Subcutaneous abdominal adipose tissue (tissue), 5 donors: ENCODE measurements around the gene PCDHGA2.
"Not testable (repeated sequence)": the region's sequence is repeated elsewhere in the genome, so short reads cannot be mapped to it uniquely, and the experiment has no call there.

Experiments used
- H3K27ac ChIP-seq: one replicate; pipeline ENCODE4 v1.7.0; 2013; ENCODE audit warnings: low read depth, mild to moderate bottlenecking, inconsistent platforms, low read length, moderate library complexity
- H3K27me3 ChIP-seq, 5 donors: one replicate each; pipeline ENCODE4 v1.7.0; 2013; ENCODE audit warnings: low read length in 5 of 5, inconsistent platforms in 1 of 5; ENCODE audit not compliant: control insufficient read depth in 5 of 5, insufficient read depth in 4 of 5
- H3K36me3 ChIP-seq, 5 donors: one replicate each; pipeline ENCODE4 v1.7.0; 2013; ENCODE audit warnings: low read length in 5 of 5; ENCODE audit not compliant: control insufficient read depth in 5 of 5, insufficient read depth in 5 of 5
- H3K4me1 ChIP-seq, 5 donors: one replicate each; pipeline ENCODE4 v1.7.0; 2013; ENCODE audit warnings: low read length in 5 of 5, mild to moderate bottlenecking in 3 of 5, moderate library complexity in 1 of 5; ENCODE audit not compliant: control insufficient read depth in 5 of 5, insufficient read depth in 5 of 5
- H3K4me3 ChIP-seq, 5 donors: one replicate each; pipeline ENCODE4 v1.7.0; 2013; ENCODE audit warnings: low read length in 5 of 5, low read depth in 1 of 5
- H3K9ac ChIP-seq, 5 donors: one replicate each; pipeline ENCODE4 v1.7.0; 2013; ENCODE audit warnings: low read length in 5 of 5, mild to moderate bottlenecking in 4 of 5, moderate library complexity in 3 of 5
- H3K9me3 ChIP-seq, 5 donors: one replicate each; pipeline ENCODE4 v1.7.0; 2013; ENCODE audit warnings: low read length in 5 of 5; ENCODE audit not compliant: control insufficient read depth in 5 of 5
- donor health status: healthy.
- donor health status: healthy.
- donor health status: healthy.
- donor health status: healthy.
- donor health status: healthy.

Gene PCDHGA2

GRCh38 chr5:141375444-141376155, 37.0 kb downstream of the PCDHGA2 start:
- H3K4me1 ChIP-seq, H3K36me3 ChIP-seq, H3K9ac ChIP-seq, H3K27ac ChIP-seq: not testable (repeated sequence)
- H3K4me3 ChIP-seq: peak overlapping the region; percentile 29 to 59 (median 49)
- peaks cover 52 to 73% (median 70%) of the 10 kb centered on the region in 5 donors for H3K9me3 ChIP-seq
- peaks cover 0 to 11% (median 9%) of the 10 kb centered on the region in 5 donors for H3K27me3 ChIP-seq

GRCh38 chr5:141382469-141383294, 44.1 kb downstream of the PCDHGA2 start, which contains the start of gene PCDHGA7:
PCDHGA7 (plus strand) TSS chr5:141382742; CDS start chr5:141382900, 158 bp downstream.
- H3K9ac ChIP-seq: no peak within 1 kb of the TSS
- peak within 1 kb of the TSS; percentile 51 to 78 (median 64) for H3K4me3 ChIP-seq
- peaks cover 0 to 11% (median 0%) of the 10 kb centered on the region in 5 donors for H3K27me3 ChIP-seq
- no peaks in the 10 kb centered on the region for H3K36me3 ChIP-seq
- H3K9me3 ChIP-seq: peaks cover 33 to 71% (median 64%) of the 10 kb centered on the region in 5 donors
- peaks cover 0 to 4% (median 0%) of the 10 kb centered on the region in 5 donors for H3K4me1 ChIP-seq
- H3K27ac ChIP-seq: no peak within 1 kb of the TSS

GRCh38 chr5:141383345-141383744, 44.8 kb downstream of the PCDHGA2 start:
- Histone ChIP-seq H3K4me1 (peaks cover 0 to 4% (median 0%) of the 10 kb centered on the region in 5 donors), H3K27me3 (peaks cover 0 to 11% (median 0%) of the 10 kb centered on the region in 5 donors), H3K27ac (no peak overlapping the region), H3K4me3 (peak overlapping the region in 4 of 5 donors; percentile 51 to 65 (median 62)), H3K9me3 (peaks cover 34 to 69% (median 65%) of the 10 kb centered on the region in 5 donors), H3K9ac (no peak overlapping the region), H3K36me3 (no peaks in the 10 kb centered on the region)

GRCh38 chr5:141384471-141385267, 46.1 kb downstream of the PCDHGA2 start:
- no peaks in the 10 kb centered on the region for H3K36me3 ChIP-seq
- peaks cover 0 to 4% (median 0%) of the 10 kb centered on the region in 5 donors for H3K4me1 ChIP-seq
- H3K27ac ChIP-seq: no peak overlapping the region
- no peak overlapping the region for H3K9ac ChIP-seq
- H3K9me3 ChIP-seq: peaks cover 35 to 78% (median 74%) of the 10 kb centered on the region in 5 donors
- H3K4me3 ChIP-seq: peak overlapping the region in 4 of 5 donors; percentile 23 to 64 (median 42)
- peaks cover 0 to 11% (median 0%) of the 10 kb centered on the region in 5 donors for H3K27me3 ChIP-seq

DNA sequence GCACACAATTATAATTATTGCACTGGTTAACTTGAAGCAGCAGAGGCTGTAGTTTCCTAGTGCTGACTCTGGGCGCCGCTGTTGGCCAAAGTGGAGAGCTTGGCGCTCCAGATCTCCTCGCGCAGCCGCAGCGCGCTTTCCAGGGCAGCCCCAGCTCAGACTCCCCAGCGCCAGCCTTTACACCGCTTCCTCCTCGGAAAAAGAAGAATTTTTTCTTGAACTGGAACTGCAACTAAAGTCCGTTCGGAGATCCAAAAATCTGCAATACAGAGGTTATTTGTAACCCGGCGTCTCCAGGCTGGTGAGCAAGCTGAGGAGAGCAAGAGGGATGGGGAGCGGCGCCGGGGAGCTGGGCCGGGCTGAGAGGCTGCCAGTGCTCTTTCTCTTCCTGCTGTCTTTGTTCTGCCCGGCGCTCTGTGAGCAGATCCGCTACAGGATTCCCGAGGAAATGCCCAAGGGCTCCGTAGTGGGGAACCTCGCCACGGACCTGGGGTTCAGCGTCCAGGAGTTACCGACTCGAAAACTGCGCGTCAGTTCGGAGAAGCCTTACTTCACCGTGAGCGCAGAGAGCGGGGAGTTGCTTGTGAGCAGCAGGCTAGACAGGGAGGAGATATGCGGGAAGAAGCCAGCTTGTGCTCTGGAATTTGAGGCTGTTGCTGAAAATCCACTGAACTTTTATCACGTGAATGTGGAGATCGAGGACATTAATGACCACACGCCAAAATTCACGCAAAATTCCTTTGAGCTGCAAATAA, 49.2 kb downstream of the PCDHGA2 start, which contains the start of gene PCDHGB4:
TSS of gene PCDHGB4 (plus strand) at position 142 of the 755 bp plus-strand sequence. CDS start at position 329, 187 bp downstream.
- H3K36me3 ChIP-seq, H3K4me1 ChIP-seq, H3K9ac ChIP-seq, H3K27ac ChIP-seq: not testable (repeated sequence)
- Histone ChIP-seq H3K4me3 (peak within 1 kb of the TSS; percentile 0 to 52 (median 50)), H3K9me3 (peaks cover 34 to 88% (median 69%) of the 10 kb centered on the region in 5 donors), H3K27me3 (peaks cover 0 to 14% (median 0%) of the 10 kb centered on the region in 5 donors)

- Histone ChIP-seq H3K9me3 (peaks cover 31 to 88% (median 68%) of the 10 kb centered on the region in 5 donors), H3K4me1 (no peaks in the 10 kb centered on the region), H3K27ac (no peak overlapping the region), H3K4me3 (peak overlapping the region in 4 of 5 donors; percentile 29 to 52 (median 49)), H3K27me3 (peaks cover 0 to 14% (median 0%) of the 10 kb centered on the region in 5 donors), H3K9ac (no peak overlapping the region), H3K36me3 (no peaks in the 10 kb centered on the region)
Observed at GRCh38 chr5:141388661-141389060, 50.1 kb downstream of the PCDHGA2 start.

GRCh38 chr5:141389153-141390042, 50.8 kb downstream of the PCDHGA2 start:
- Histone ChIP-seq H3K9me3 (peaks cover 32 to 88% (median 71%) of the 10 kb centered on the region in 5 donors), H3K9ac (no peak overlapping the region), H3K4me1 (no peaks in the 10 kb centered on the region), H3K27ac (no peak overlapping the region), H3K27me3 (peaks cover 0 to 13% (median 0%) of the 10 kb centered on the region in 5 donors), H3K36me3 (no peaks in the 10 kb centered on the region), H3K4me3 (peak overlapping the region; percentile 41 to 52 (median 50))

GRCh38 chr5:141392429-141393198, 54.1 kb downstream of the PCDHGA2 start, which contains the start of gene PCDHGA8:
PCDHGA8 (plus strand) TSS chr5:141392633; CDS start chr5:141392814, 181 bp downstream.
- Histone ChIP-seq H3K4me1 (no peaks in the 10 kb centered on the region), H3K27me3 (peaks cover 0 to 10% (median 4%) of the 10 kb centered on the region in 5 donors), H3K9me3 (peaks cover 32 to 75% (median 57%) of the 10 kb centered on the region in 5 donors), H3K36me3 (no peaks in the 10 kb centered on the region), H3K9ac (no peak within 1 kb of the TSS), H3K4me3 (peak within 1 kb of the TSS in 4 of 5 donors; percentile 17 to 52 (median 22)), H3K27ac (no peak within 1 kb of the TSS)
